WTC11 (cell line): ENCODE measurements around the gene CHRM3.

ENCODE experiments used
- ESRRA ChIP-seq: sonication (generic); formaldehyde crosslinking; IDR thresholded peaks from 2 replicates; pipeline ENCODE4 v1.8.1; 2022; ENCODE audit warnings: mild to moderate bottlenecking, missing genetic modification reagents, borderline replicate concordance
- JUN ChIP-seq: sonication (generic); formaldehyde crosslinking; IDR thresholded peaks from 2 replicates; pipeline ENCODE4 v1.8.0; 2023; ENCODE audit warnings: mild to moderate bottlenecking, missing genetic modification reagents
- NR3C1 ChIP-seq: sonication (generic); formaldehyde crosslinking; conservative IDR thresholded peaks from 2 replicates; pipeline ENCODE4 v1.8.1; 2023; ENCODE audit warnings: low read depth, mild to moderate bottlenecking, missing genetic modification reagents
- TF ChIP-seq, protein P1 (sequence below): fragments of 200-600 bp; IDR thresholded peaks from 2 replicates; pipeline ENCODE4 v1.8.0; 2022; ENCODE audit warnings: antibody characterized with exemption
- TF ChIP-seq, protein P2 (sequence below): sonication (generic); formaldehyde crosslinking; IDR thresholded peaks from 2 replicates; pipeline ENCODE4 v1.8.1; 2022; ENCODE audit warnings: mild to moderate bottlenecking, moderate library complexity, missing genetic modification reagents
- TF ChIP-seq, protein P3 (sequence below): sonication (generic); formaldehyde crosslinking; IDR thresholded peaks from 2 replicates; pipeline ENCODE4 v1.8.1; 2023; ENCODE audit warnings: mild to moderate bottlenecking, missing genetic modification reagents, moderate library complexity
- TF ChIP-seq, protein P4 (sequence below): sonication (generic); formaldehyde crosslinking; IDR thresholded peaks from 2 replicates; pipeline ENCODE4 v1.8.0; 2022; ENCODE audit warnings: mild to moderate bottlenecking, missing genetic modification reagents
- TF ChIP-seq, protein P5 (sequence below): sonication (generic); formaldehyde crosslinking; IDR thresholded peaks from 2 replicates; pipeline ENCODE4 v1.8.1; 2023; ENCODE audit warnings: mild to moderate bottlenecking, missing genetic modification reagents
- TF ChIP-seq, protein P6 (sequence below): sonication (generic); formaldehyde crosslinking; IDR thresholded peaks from 2 replicates; pipeline ENCODE4 v1.8.1; 2023; ENCODE audit warnings: mild to moderate bottlenecking, missing genetic modification reagents, moderate library complexity

DNA sequence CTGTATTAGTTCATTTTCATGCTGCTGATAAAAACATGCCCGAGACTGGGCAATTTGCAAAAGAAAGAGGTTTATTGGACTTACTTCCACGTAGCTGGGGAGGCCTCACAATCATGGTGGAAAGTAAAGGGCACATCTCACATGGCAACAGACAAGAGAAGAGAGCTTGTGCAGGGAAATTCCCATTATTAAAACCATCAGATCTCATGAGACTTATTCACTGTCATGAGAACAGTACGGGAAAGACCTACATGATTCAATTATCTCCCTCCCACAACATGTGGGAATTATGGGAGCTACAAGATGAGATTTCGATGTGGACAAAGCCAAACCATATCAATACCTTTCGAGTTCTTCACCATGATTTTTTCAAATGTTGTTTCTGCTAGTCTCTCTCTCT lies 3.7 kb upstream of the CHRM3 start:
- TF ChIP-seq, protein P1, sequence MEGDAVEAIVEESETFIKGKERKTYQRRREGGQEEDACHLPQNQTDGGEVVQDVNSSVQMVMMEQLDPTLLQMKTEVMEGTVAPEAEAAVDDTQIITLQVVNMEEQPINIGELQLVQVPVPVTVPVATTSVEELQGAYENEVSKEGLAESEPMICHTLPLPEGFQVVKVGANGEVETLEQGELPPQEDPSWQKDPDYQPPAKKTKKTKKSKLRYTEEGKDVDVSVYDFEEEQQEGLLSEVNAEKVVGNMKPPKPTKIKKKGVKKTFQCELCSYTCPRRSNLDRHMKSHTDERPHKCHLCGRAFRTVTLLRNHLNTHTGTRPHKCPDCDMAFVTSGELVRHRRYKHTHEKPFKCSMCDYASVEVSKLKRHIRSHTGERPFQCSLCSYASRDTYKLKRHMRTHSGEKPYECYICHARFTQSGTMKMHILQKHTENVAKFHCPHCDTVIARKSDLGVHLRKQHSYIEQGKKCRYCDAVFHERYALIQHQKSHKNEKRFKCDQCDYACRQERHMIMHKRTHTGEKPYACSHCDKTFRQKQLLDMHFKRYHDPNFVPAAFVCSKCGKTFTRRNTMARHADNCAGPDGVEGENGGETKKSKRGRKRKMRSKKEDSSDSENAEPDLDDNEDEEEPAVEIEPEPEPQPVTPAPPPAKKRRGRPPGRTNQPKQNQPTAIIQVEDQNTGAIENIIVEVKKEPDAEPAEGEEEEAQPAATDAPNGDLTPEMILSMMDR: no peak
- TF ChIP-seq, protein P2, sequence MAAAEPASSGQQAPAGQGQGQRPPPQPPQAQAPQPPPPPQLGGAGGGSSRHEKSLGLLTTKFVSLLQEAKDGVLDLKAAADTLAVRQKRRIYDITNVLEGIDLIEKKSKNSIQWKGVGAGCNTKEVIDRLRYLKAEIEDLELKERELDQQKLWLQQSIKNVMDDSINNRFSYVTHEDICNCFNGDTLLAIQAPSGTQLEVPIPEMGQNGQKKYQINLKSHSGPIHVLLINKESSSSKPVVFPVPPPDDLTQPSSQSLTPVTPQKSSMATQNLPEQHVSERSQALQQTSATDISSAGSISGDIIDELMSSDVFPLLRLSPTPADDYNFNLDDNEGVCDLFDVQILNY (CRISPR knock-in tag): no peak
- TF ChIP-seq, protein P3, sequence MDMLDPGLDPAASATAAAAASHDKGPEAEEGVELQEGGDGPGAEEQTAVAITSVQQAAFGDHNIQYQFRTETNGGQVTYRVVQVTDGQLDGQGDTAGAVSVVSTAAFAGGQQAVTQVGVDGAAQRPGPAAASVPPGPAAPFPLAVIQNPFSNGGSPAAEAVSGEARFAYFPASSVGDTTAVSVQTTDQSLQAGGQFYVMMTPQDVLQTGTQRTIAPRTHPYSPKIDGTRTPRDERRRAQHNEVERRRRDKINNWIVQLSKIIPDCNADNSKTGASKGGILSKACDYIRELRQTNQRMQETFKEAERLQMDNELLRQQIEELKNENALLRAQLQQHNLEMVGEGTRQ (CRISPR knock-in tag): no peak
- TF ChIP-seq JUN (CRISPR knock-in tag): no peak
- TF ChIP-seq, protein P4, sequence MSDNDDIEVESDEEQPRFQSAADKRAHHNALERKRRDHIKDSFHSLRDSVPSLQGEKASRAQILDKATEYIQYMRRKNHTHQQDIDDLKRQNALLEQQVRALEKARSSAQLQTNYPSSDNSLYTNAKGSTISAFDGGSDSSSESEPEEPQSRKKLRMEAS: no peak
- TF ChIP-seq, protein P5, sequence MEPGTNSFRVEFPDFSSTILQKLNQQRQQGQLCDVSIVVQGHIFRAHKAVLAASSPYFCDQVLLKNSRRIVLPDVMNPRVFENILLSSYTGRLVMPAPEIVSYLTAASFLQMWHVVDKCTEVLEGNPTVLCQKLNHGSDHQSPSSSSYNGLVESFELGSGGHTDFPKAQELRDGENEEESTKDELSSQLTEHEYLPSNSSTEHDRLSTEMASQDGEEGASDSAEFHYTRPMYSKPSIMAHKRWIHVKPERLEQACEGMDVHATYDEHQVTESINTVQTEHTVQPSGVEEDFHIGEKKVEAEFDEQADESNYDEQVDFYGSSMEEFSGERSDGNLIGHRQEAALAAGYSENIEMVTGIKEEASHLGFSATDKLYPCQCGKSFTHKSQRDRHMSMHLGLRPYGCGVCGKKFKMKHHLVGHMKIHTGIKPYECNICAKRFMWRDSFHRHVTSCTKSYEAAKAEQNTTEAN: no peak
- TF ChIP-seq, protein P6, sequence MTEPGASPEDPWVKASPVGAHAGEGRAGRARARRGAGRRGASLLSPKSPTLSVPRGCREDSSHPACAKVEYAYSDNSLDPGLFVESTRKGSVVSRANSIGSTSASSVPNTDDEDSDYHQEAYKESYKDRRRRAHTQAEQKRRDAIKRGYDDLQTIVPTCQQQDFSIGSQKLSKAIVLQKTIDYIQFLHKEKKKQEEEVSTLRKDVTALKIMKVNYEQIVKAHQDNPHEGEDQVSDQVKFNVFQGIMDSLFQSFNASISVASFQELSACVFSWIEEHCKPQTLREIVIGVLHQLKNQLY: no peak
- no peak for TF ChIP-seq NR3C1 (CRISPR knock-in tag)
- no peak for TF ChIP-seq ESRRA (CRISPR knock-in tag)
